IMR-90 (cell line): ENCODE data around the gene MIB1. TPM values are rescaled to one million over a fixed set of nuclear protein-coding genes. Genes with fewer than 3 reads are reported as not detected.

Experiments
- ATAC-seq: fragments of 200-7000 bp; cut with Tn5 transposase; 2 replicates; pipeline ENCODE4 v1.9.1; 2020; ENCODE audit warnings: low read depth, mild to moderate bottlenecking, moderate library complexity
- BruUV-seq: library from RNA; stranded (reverse); fragments of 400-500 nt; replicated peaks from 2 replicates; lab custom pipeline; 2021; lab: Mats Ljungman, UMichigan
- CTCF ChIA-PET: fragments of 300-600 bp; formaldehyde crosslinking; extraction: SDS; loops from one replicate; lab custom pipeline; 2021; ENCODE audit warnings: antibody characterized with exemption; lab: Yijun Ruan, JAX
- POLR2A ChIA-PET: fragments of 300-600 bp; sonication (Branson Sonifier 250); formaldehyde crosslinking; loops from one replicate; lab custom pipeline; 2022; ENCODE audit warnings: antibody characterized with exemption; ENCODE audit not compliant: unreplicated experiment; lab: Charles Lee
- DNase-seq: peaks from one replicate; pipeline ENCODE4 v3.0.0; 2013
- H2AFZ ChIP-seq: replicated peaks from 2 replicates; pipeline ENCODE3; 2013; ENCODE audit warnings: low read length, mild to moderate bottlenecking; ENCODE audit not compliant: poor library complexity
- H2AK5ac ChIP-seq: 2 replicates; pipeline ENCODE4 v1.6.1; 2013; ENCODE audit warnings: low read depth, low read length, inconsistent platforms
- H2AK9ac ChIP-seq: replicated peaks from 2 replicates; pipeline ENCODE3; 2013; ENCODE audit warnings: mild to moderate bottlenecking, low read depth, low read length, moderate library complexity; ENCODE audit not compliant: poor library complexity
- H2BK120ac ChIP-seq: 2 replicates; pipeline ENCODE4 v1.6.1; 2013; ENCODE audit warnings: low read depth, low read length, inconsistent platforms
- H2BK15ac ChIP-seq: 3 replicates; pipeline ENCODE4 v1.6.1; 2013; ENCODE audit warnings: low read depth, low read length, inconsistent platforms
- H2BK20ac ChIP-seq: 2 replicates; pipeline ENCODE4 v1.6.1; 2013; ENCODE audit warnings: low read depth, mild to moderate bottlenecking, inconsistent platforms, low read length, moderate library complexity
- H2BK5ac ChIP-seq: 2 replicates; pipeline ENCODE4 v1.6.1; 2013; ENCODE audit warnings: mild to moderate bottlenecking, low read depth, low read length, inconsistent platforms; ENCODE audit not compliant: poor library complexity, severe bottlenecking
- H3K14ac ChIP-seq: replicated peaks from 2 replicates; pipeline ENCODE4 v1.6.1; 2013; ENCODE audit warnings: low read depth, low read length, inconsistent platforms
- H3K18ac ChIP-seq: 2 replicates; pipeline ENCODE4 v1.6.1; 2013; ENCODE audit warnings: low read depth, low read length, control low read depth
- H3K23ac ChIP-seq: 2 replicates; pipeline ENCODE4 v1.6.1; 2013; ENCODE audit warnings: low read depth, low read length, inconsistent platforms
- H3K27ac ChIP-seq: 2 replicates; pipeline ENCODE4 v1.5.1; 2013; ENCODE audit warnings: mild to moderate bottlenecking, control low read depth, low read length; ENCODE audit not compliant: insufficient read depth
- H3K27me3 ChIP-seq: 2 replicates; pipeline ENCODE4 v1.6.1; 2013; ENCODE audit warnings: low read length; ENCODE audit not compliant: control insufficient read depth, insufficient read depth
- H3K36me3 ChIP-seq: 2 replicates; pipeline ENCODE4 v1.6.1; 2013; ENCODE audit warnings: low read length, mixed read lengths; ENCODE audit not compliant: control insufficient read depth, insufficient read depth
- H3K4ac ChIP-seq: 2 replicates; pipeline ENCODE4 v1.6.1; 2013; ENCODE audit warnings: low read depth, low read length, inconsistent platforms
- H3K4me1 ChIP-seq: 2 replicates; pipeline ENCODE4 v1.6.1; 2013; ENCODE audit warnings: low read length, mixed read lengths; ENCODE audit not compliant: control insufficient read depth, insufficient read depth
- H3K4me2 ChIP-seq: 2 replicates; pipeline ENCODE4 v1.6.1; 2013; ENCODE audit warnings: low read depth, mild to moderate bottlenecking, control low read depth, low read length, moderate library complexity
- H3K4me3 ChIP-seq: 2 replicates; pipeline ENCODE4 v1.5.1; 2013; ENCODE audit warnings: low read depth, mild to moderate bottlenecking, control low read depth, low read length, moderate library complexity; ENCODE audit not compliant: insufficient read depth
- H3K56ac ChIP-seq: 2 replicates; pipeline ENCODE4 v1.6.1; 2013; ENCODE audit warnings: low read length, inconsistent platforms; ENCODE audit not compliant: insufficient read depth; ENCODE audit errors: extremely low read depth
- H3K79me1 ChIP-seq, 2 experiments: 2 replicates each; pipeline ENCODE4 v1.6.1; 2013; ENCODE audit warnings: low read length in 2 of 2, inconsistent platforms in 1 of 2, low read depth in 1 of 2
- H3K9ac ChIP-seq: 2 replicates; pipeline ENCODE4 v1.6.1; 2013; ENCODE audit warnings: low read depth, low read length, control low read depth
- H3K9me1 ChIP-seq: 2 replicates; pipeline ENCODE4 v1.6.1; 2013; ENCODE audit warnings: low read length, inconsistent platforms; ENCODE audit not compliant: insufficient read depth
- H3K9me3 ChIP-seq: 2 replicates; pipeline ENCODE4 v1.6.1; 2013; ENCODE audit warnings: low read length; ENCODE audit not compliant: control insufficient read depth, insufficient read depth
- H4K20me1 ChIP-seq: 2 replicates; pipeline ENCODE4 v1.6.1; 2013; ENCODE audit warnings: low read length, inconsistent platforms; ENCODE audit not compliant: insufficient read depth
- H4K5ac ChIP-seq: 2 replicates; pipeline ENCODE4 v1.6.1; 2013; ENCODE audit warnings: mild to moderate bottlenecking, low read depth, low read length, control low read depth
- H4K8ac ChIP-seq, 2 experiments: 2 replicates each; pipeline ENCODE4 v1.6.1; 2013; ENCODE audit warnings: low read depth in 2 of 2, low read length in 2 of 2, control low read depth in 1 of 2, inconsistent platforms in 1 of 2
- H4K91ac ChIP-seq: 2 replicates; pipeline ENCODE4 v1.6.1; 2013; ENCODE audit warnings: low read depth, low read length, inconsistent platforms; ENCODE audit not compliant: insufficient read depth
- CTCF ChIP-seq: conservative IDR thresholded peaks from 2 replicates; pipeline ENCODE4 v1.5.1; 2012; ENCODE audit warnings: mild to moderate bottlenecking, low read depth, low read length, improper control_type of control experiment
- MAZ ChIP-seq: IDR thresholded peaks from 2 replicates; pipeline ENCODE4 v1.6.1; 2012; ENCODE audit warnings: low read depth, mild to moderate bottlenecking, low read length, improper control_type of control experiment, moderate library complexity, borderline replicate concordance
- SMC3 ChIP-seq: fragments of 150-350 bp; IDR thresholded peaks from 2 replicates; pipeline ENCODE4 v1.6.1; 2016; ENCODE audit warnings: low read depth, mild to moderate bottlenecking, antibody characterized with exemption, low read length, moderate library complexity
- dilution Hi-C: fragments of 300-500 bp; cut with HindIII; formaldehyde crosslinking; loops from one replicate; pipeline ENCODE4 v1.14.3; 2018; ENCODE audit warnings: low sequenced_read_pairs; ENCODE audit not compliant: unreplicated experiment
- in situ Hi-C: fragments of 300-500 bp; cut with MboI; formaldehyde crosslinking; loops from 3 replicates; pipeline ENCODE4 v1.14.3; 2019; ENCODE audit warnings: low sequenced_read_pairs, inconsistent platforms, mixed read lengths
- intact Hi-C: fragments of 100-400 bp; cut with micrococcal nuclease; formaldehyde crosslinking; loops from 2 replicates; pipeline ENCODE4 v1.10.0; 2022
- polyA plus RNA-seq, 3 experiments: library from polyadenylated mRNA; depleted of rRNA; stranded (reverse); fragments of >200 nt; gene quantifications; 2 replicates each; pipeline ENCODE4 v1.2.3, GENCODE V29; 2012; ENCODE audit warnings: low replicate concordance in 1 of 3
- total RNA-seq: library from RNA; depleted of rRNA; stranded (reverse); fragments of >200 nt; gene quantifications from 2 replicates; pipeline ENCODE4 v1.2.3, GENCODE V29; 2012

The MIB1 gene
- total and polyA plus RNA-seq, 2 of the 4 experiments (the other 2 are of a cell fraction) = 5.9 to 80.1 TPM

- Histone ChIP-seq H4K5ac (no peak overlapping the region), H2AK9ac (no peak overlapping the region), H3K14ac (no peak overlapping the region), H3K9ac (no peak overlapping the region), H4K91ac (no peak overlapping the region), H3K27me3 (no peaks in the 10 kb centered on the region), H3K18ac (no peak overlapping the region), H3K4ac (no peak overlapping the region), H2BK20ac (no peak overlapping the region), H3K36me3 (peaks cover 3% of the 10 kb centered on the region; the same call in 1 of the 2 replicates), H3K27ac (no peak overlapping the region), H4K20me1 (peaks cover 21% of the 10 kb centered on the region), H3K79me1 (peaks cover 20 to 38% of the 10 kb centered on the region in 2 experiments), H2AK5ac (no peak overlapping the region), H3K4me2 (no peak overlapping the region), H3K9me3 (no peaks in the 10 kb centered on the region), H4K8ac (no peak overlapping the region), H3K4me1 (peaks cover 4% of the 10 kb centered on the region; the same call in 1 of the 2 replicates), H2BK120ac (no peak overlapping the region), H2BK15ac (no peak overlapping the region), H2BK5ac (no peak overlapping the region), H3K4me3 (no peak overlapping the region), H3K56ac (no peak overlapping the region), H3K9me1 (peaks cover 14% of the 10 kb centered on the region), H2AFZ (no peak overlapping the region), H3K23ac (no peak overlapping the region)
- intact Hi-C loops = no loop called here
- POLR2A ChIA-PET = no interaction called here
- ATAC-seq (no peak), DNase-seq (no peak)
- in situ Hi-C loops = no loop called here
- dilution Hi-C loops = no loop called here
- CTCF ChIA-PET = no interaction called here
- BruUV-seq = no TSS peak
- no peak for TF ChIP-seq CTCF
- TF ChIP-seq MAZ = no peak
- no peak for TF ChIP-seq SMC3
Measured at GRCh38 chr18:21762181-21762772, 21.7 kb downstream of the MIB1 start.
